DND-41 (cell line): ENCODE results near the gene SON.

Experiments used
- CTCF ChIP-seq: IDR thresholded peaks from 2 replicates; pipeline ENCODE4 v1.5.1; 2012; ENCODE audit warnings: borderline replicate concordance, low read length, moderate library complexity, mild to moderate bottlenecking; ENCODE audit not compliant: poor library complexity, severe bottlenecking; ENCODE audit errors: extremely low read depth
- EZH2 ChIP-seq: IDR thresholded peaks from 3 replicates; pipeline ENCODE4 v1.6.1; 2012; ENCODE audit warnings: borderline replicate concordance, low read depth, mild to moderate bottlenecking, moderate library complexity, low read length, inconsistent platforms; ENCODE audit not compliant: severe bottlenecking

DNA sequence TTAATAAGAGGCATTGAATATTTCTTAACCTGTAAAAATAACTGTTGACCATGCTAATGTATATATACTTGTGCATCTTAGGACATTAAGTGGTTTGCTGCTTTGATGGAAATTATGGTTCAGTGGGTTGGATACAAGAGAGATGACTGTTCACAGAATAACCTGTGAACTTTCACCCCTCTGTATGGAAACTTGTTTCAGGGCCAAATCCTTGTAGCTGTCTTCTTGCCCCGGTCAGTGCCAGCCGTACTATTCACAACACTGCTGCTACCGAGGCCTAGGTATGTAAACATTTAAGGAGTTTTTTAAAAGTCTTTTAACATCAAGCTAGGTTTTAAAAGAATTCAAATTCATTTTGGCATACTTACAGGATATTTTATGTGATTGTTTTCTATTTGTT lies 29.5 kb downstream of the SON start:
- no peak for TF ChIP-seq CTCF
- no peak for TF ChIP-seq EZH2
